Suprapubic skin (tissue), 4 donors: Measurements from ENCODE around the gene CIB4.

Experiments used
- EP300 ChIP-seq: sonication (generic); formaldehyde crosslinking; IDR thresholded peaks from one replicate; pipeline ENCODE4 v1.6.1; 2017; ENCODE audit warnings: antibody characterized with exemption
- POLR2A ChIP-seq, 2 donors: fragments of 450-650 bp; IDR thresholded peaks; one replicate each; pipeline ENCODE4 v1.6.1; 2017; ENCODE audit warnings: antibody characterized with exemption in 2 of 2, mild to moderate bottlenecking in 2 of 2, moderate library complexity in 2 of 2
- POLR2AphosphoS5 ChIP-seq, 3 donors: sonication (generic); formaldehyde crosslinking; IDR thresholded peaks; one replicate each; pipeline ENCODE4 v1.6.1; 2017; ENCODE audit warnings: antibody characterized with exemption in 3 of 3
- TF ChIP-seq, protein P1 (sequence below), 2 donors: fragments of 200-600 bp in 1 of 2; fragments of 450-650 bp in 1 of 2; sonication (generic) in 1 of 2; IDR thresholded peaks; one replicate each; pipeline ENCODE4 v1.5.1; 2016 to 2019; ENCODE audit warnings: antibody characterized with exemption in 2 of 2, mild to moderate bottlenecking in 1 of 2, moderate library complexity in 1 of 2

DNA sequence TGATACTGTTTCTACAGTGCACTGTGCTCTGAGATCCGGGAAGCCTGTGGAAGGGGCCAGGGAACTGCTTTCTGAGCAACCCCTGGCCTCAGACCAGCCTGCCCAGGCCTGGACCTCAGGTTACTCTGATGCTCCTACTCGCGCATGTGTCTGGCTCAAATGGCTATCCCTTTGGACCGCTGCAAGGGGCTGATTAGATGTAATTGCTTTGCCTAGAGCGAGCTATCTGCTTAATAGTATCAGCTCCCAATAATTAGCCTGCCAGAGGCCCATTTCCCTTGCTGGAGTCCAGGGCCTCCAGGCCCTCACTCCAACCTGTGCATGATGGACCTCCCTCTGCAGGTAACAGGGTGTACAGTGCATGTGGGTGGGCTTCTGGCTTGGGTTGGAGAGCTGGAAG, 44.2 kb upstream of the CIB4 start:
- TF ChIP-seq, protein P1, sequence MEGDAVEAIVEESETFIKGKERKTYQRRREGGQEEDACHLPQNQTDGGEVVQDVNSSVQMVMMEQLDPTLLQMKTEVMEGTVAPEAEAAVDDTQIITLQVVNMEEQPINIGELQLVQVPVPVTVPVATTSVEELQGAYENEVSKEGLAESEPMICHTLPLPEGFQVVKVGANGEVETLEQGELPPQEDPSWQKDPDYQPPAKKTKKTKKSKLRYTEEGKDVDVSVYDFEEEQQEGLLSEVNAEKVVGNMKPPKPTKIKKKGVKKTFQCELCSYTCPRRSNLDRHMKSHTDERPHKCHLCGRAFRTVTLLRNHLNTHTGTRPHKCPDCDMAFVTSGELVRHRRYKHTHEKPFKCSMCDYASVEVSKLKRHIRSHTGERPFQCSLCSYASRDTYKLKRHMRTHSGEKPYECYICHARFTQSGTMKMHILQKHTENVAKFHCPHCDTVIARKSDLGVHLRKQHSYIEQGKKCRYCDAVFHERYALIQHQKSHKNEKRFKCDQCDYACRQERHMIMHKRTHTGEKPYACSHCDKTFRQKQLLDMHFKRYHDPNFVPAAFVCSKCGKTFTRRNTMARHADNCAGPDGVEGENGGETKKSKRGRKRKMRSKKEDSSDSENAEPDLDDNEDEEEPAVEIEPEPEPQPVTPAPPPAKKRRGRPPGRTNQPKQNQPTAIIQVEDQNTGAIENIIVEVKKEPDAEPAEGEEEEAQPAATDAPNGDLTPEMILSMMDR (IDR thresholded peaks at IDR 0.05), result no peak
- TF ChIP-seq POLR2A (IDR thresholded peaks at IDR 0.05), result no peak
- no peak for TF ChIP-seq POLR2AphosphoS5 (IDR thresholded peaks at IDR 0.05)
- TF ChIP-seq EP300, result no peak
